A549 (cell line): ENCODE data around the gene AKR7A2. TPM values are rescaled to one million over a fixed set of nuclear protein-coding genes. Genes with fewer than 3 reads are reported as not detected.

ENCODE experiments used
- ATAC-seq, 2 experiments: fragments of 200-7000 bp in 1 of 2; fragments of >200 bp in 1 of 2; cut with Nextera tagmentation in 1 of 2; cut with Tn5 transposase in 1 of 2; 3 replicates each; pipeline versions ENCODE4 v1.8.0 to v1.9.1; 2018 to 2020; ENCODE audit warnings: mild to moderate bottlenecking in 1 of 2, moderate library complexity in 1 of 2
- CTCF ChIA-PET: fragments of 300-600 bp; sonication (Branson Sonifier 250); formaldehyde crosslinking; extraction: SDS; loops from one replicate; lab custom pipeline; 2021; ENCODE audit warnings: antibody characterized with exemption, inconsistent platforms; lab: Yijun Ruan, JAX
- POLR2A ChIA-PET: fragments of 350-600 bp; formaldehyde crosslinking; extraction: SDS; loops from one replicate; lab custom pipeline; 2021; ENCODE audit warnings: antibody characterized with exemption, inconsistent platforms; lab: Yijun Ruan, JAX
- DNase-seq, 2 experiments: peaks; one replicate each; pipeline versions ENCODE4 v3.0.0 to v3.0.0-alpha.2; 2011 to 2016; ENCODE audit warnings: low read depth in 1 of 2, low spot score in 1 of 2
- FAIRE-seq: peaks from 2 replicates; lab custom pipeline; 2011; peaks lifted over from hg19 to GRCh38; lab: Jason Lieb, UNC
- H3K27ac ChIP-seq, 2 experiments: fragments of >200 bp; sonication (Bioruptor Twin); formaldehyde crosslinking; 3 replicates each; pipeline ENCODE4 v1.5.1; 2016 to 2017
- H3K4me1 ChIP-seq: fragments of >200 bp; sonication (Bioruptor Twin); formaldehyde crosslinking; 3 replicates; pipeline ENCODE4 v1.6.1; 2016
- H3K4me2 ChIP-seq: fragments of >200 bp; sonication (Bioruptor Twin); formaldehyde crosslinking; 3 replicates; pipeline ENCODE4 v1.6.1; 2016
- H3K4me3 ChIP-seq: fragments of >200 bp; sonication (Bioruptor Twin); formaldehyde crosslinking; 3 replicates; pipeline ENCODE4 v1.5.1; 2016
- H3K9me3 ChIP-seq: fragments of >200 bp; sonication (Bioruptor Twin); formaldehyde crosslinking; 3 replicates; pipeline ENCODE4 v1.6.1; 2016
- ATOH8 ChIP-seq: fragments of 250-450 bp; sonication (Bioruptor Pico); IDR thresholded peaks from 2 replicates; pipeline ENCODE4 v1.5.0; 2020; ENCODE audit warnings: low read depth, mild to moderate bottlenecking, moderate library complexity
- BCL3 ChIP-seq: fragments of >200 bp; sonication (Bioruptor Twin); formaldehyde crosslinking; IDR thresholded peaks from 3 replicates; pipeline ENCODE4 v1.6.1; 2016
- CBX2 ChIP-seq: fragments of 200-600 bp; sonication (generic); IDR thresholded peaks from 2 replicates; pipeline ENCODE4 v1.6.1; 2016; ENCODE audit warnings: low read depth, mild to moderate bottlenecking, borderline replicate concordance
- CBX8 ChIP-seq: fragments of 200-600 bp; sonication (generic); IDR thresholded peaks from 2 replicates; pipeline ENCODE4 v1.6.1; 2016
- CEBPB ChIP-seq, 2 experiments: fragments of >200 bp in 1 of 2; sonication (Bioruptor Twin) in 1 of 2; formaldehyde crosslinking in 1 of 2; IDR thresholded peaks; 2 replicates each; pipeline ENCODE4 v1.6.1; 2012 to 2016
- CHD2 ChIP-seq: fragments of 150-350 bp; IDR thresholded peaks from 2 replicates; pipeline ENCODE4 v1.6.1; 2014; ENCODE audit warnings: low read length; ENCODE audit not compliant: partially characterized antibody
- CHD4 ChIP-seq: fragments of 200-600 bp; sonication (generic); IDR thresholded peaks from 2 replicates; pipeline ENCODE4 v1.6.1; 2016; ENCODE audit warnings: antibody characterized with exemption, mild to moderate bottlenecking, borderline replicate concordance
- E2F6 ChIP-seq: IDR thresholded peaks from 2 replicates; pipeline ENCODE4 v1.6.1; 2012; ENCODE audit warnings: low read depth, borderline replicate concordance
- FOSB ChIP-seq: fragments of 250-450 bp; sonication (Bioruptor Pico); IDR thresholded peaks from 2 replicates; pipeline ENCODE4 v1.5.0; 2020; ENCODE audit warnings: mild to moderate bottlenecking, moderate library complexity
- FOXS1 ChIP-seq: fragments of 250-450 bp; sonication (Bioruptor Pico); IDR thresholded peaks from 2 replicates; pipeline ENCODE4 v1.5.0; 2020; ENCODE audit warnings: mild to moderate bottlenecking, moderate library complexity
- HDAC2 ChIP-seq: fragments of 200-600 bp; sonication (generic); IDR thresholded peaks from 2 replicates; pipeline ENCODE4 v1.6.1; 2016
- HMGXB4 ChIP-seq: fragments of 250-450 bp; sonication (Bioruptor Pico); IDR thresholded peaks from 2 replicates; pipeline ENCODE4 v1.5.0; 2021; ENCODE audit warnings: mild to moderate bottlenecking, moderate library complexity, borderline replicate concordance
- HOXA7 ChIP-seq: fragments of 250-450 bp; sonication (Bioruptor Pico); IDR thresholded peaks from 2 replicates; pipeline ENCODE4 v1.5.0; 2020; ENCODE audit warnings: mild to moderate bottlenecking, moderate library complexity
- HOXB13 ChIP-seq: fragments of 250-450 bp; sonication (Bioruptor Pico); IDR thresholded peaks from 2 replicates; pipeline ENCODE4 v1.5.0; 2020; ENCODE audit warnings: low read depth, mild to moderate bottlenecking, moderate library complexity
- MYC ChIP-seq: IDR thresholded peaks from 2 replicates; pipeline ENCODE4 v1.6.1; 2012; ENCODE audit warnings: mild to moderate bottlenecking, inconsistent platforms, low read length, improper control_type of control experiment, borderline replicate concordance
- NFE2L2 ChIP-seq: fragments of 150-350 bp; conservative IDR thresholded peaks from 2 replicates; pipeline ENCODE4 v1.6.1; 2014; ENCODE audit warnings: low read length
- NPAS2 ChIP-seq: fragments of 250-450 bp; sonication (Bioruptor Pico); IDR thresholded peaks from 2 replicates; pipeline ENCODE4 v1.8.0; 2022; ENCODE audit warnings: mild to moderate bottlenecking, moderate library complexity, borderline replicate concordance
- NR3C1 ChIP-seq: fragments of >200 bp; sonication (Bioruptor Twin); formaldehyde crosslinking; IDR thresholded peaks from 3 replicates; pipeline ENCODE4 v1.6.1; 2017
- PBX3 ChIP-seq: IDR thresholded peaks from 2 replicates; pipeline ENCODE4 v1.6.1; 2012
- POLR2A ChIP-seq: IDR thresholded peaks from 2 replicates; pipeline ENCODE4 v1.6.1; 2012; ENCODE audit warnings: mild to moderate bottlenecking, low read length
- RCOR1 ChIP-seq: fragments of 150-350 bp; IDR thresholded peaks from 2 replicates; pipeline ENCODE4 v1.6.1; 2014; ENCODE audit warnings: antibody characterized with exemption, low read length, low read depth
- SMC3 ChIP-seq: fragments of >200 bp; sonication (Bioruptor Twin); formaldehyde crosslinking; IDR thresholded peaks from 3 replicates; pipeline ENCODE4 v1.6.1; 2018; ENCODE audit warnings: inconsistent platforms
- SREBF2 ChIP-seq: fragments of 450-650 bp; IDR thresholded peaks from 2 replicates; pipeline ENCODE4 v1.6.1; 2014; ENCODE audit warnings: mild to moderate bottlenecking, moderate library complexity
- TFCP2L1 ChIP-seq: fragments of 250-450 bp; sonication (Bioruptor Pico); IDR thresholded peaks from 2 replicates; pipeline ENCODE4 v1.5.0; 2021; ENCODE audit warnings: mild to moderate bottlenecking
- ZSCAN20 ChIP-seq: fragments of 250-450 bp; sonication (Bioruptor Pico); IDR thresholded peaks from 2 replicates; pipeline ENCODE4 v1.8.0; 2022; ENCODE audit warnings: mild to moderate bottlenecking, moderate library complexity
- whole genome bisulfite sequencing: methylation state at CpG from one replicate; pipeline ENCODE4 v1.1.6; 2017; ENCODE audit errors: missing lambda C conversion rate; 5-methylcytosine and 5-hydroxymethylcytosine counted together
- polyA plus RNA-seq, 4 experiments: library from polyadenylated mRNA; depleted of rRNA in 3 of 4; stranded (reverse); fragments of >200 nt; fragmentation: RNase III in 1 of 4; extraction: RNeasy Plus Mini Kit Qiagen cat#74134 plus additional on column Dnase treatment in 1 of 4; gene quantifications; 2 replicates in 3 of 4; 3 replicates in 1 of 4; pipeline ENCODE4 v1.2.3, GENCODE V29; 2011 to 2017

Gene AKR7A2
- polyA plus RNA-seq, 2 of the 4 experiments (the other 2 are of a cell fraction), result 22.2 to 31.4 TPM

- DNase-seq, result no peak
- CTCF ChIA-PET, result interaction anchor here (0.6 to 3.4 kb wide), 22 partner anchors 8 to 318 kb away, joined by 3 to 30 read pairs (median 6); no protein-coding TSS in a partner anchor
- FAIRE-seq, result no peak
- no peak for ATAC-seq
- H3K4me1 ChIP-seq, result no peaks in the 10 kb centered on the region
- no peaks in the 10 kb centered on the region for H3K9me3 ChIP-seq
- POLR2A ChIA-PET, result no interaction called here
- 85% methylated on average over 6 of the region's 20 CpGs for WGBS
- TF ChIP-seq MYC (no peak), HOXA7 (CRISPR knock-in tag) (no peak), CBX8 (no peak), CEBPB (IDR thresholded peaks at IDR 0.05) (no peak), NPAS2 (CRISPR knock-in tag) (no peak), TFCP2L1 (no peak), ZSCAN20 (CRISPR knock-in tag) (no peak), CHD2 (no peak), HOXB13 (CRISPR knock-in tag) (no peak), NR3C1 (no peak), SREBF2 (no peak), CHD4 (no peak), PBX3 (no peak)
- H3K4me3 ChIP-seq, result no peak overlapping the region
- H3K4me2 ChIP-seq, result no peak overlapping the region
- H3K27ac ChIP-seq, result no peak overlapping the region
Observed at GRCh38 chr1:19343617-19344350, 31.8 kb upstream of the AKR7A2 start.

GRCh38 chr1:19342894-19343616 is 31.1 kb upstream of the AKR7A2 start:
- Histone ChIP-seq H3K9me3 (no peaks in the 10 kb centered on the region), H3K4me1 (no peaks in the 10 kb centered on the region), H3K4me2 (no peak overlapping the region), H3K27ac (no peak overlapping the region), H3K4me3 (no peak overlapping the region)
- ATAC-seq (no peak), DNase-seq (no peak), FAIRE-seq (no peak)
- 90% methylated on average over 26 of the region's 33 CpGs for WGBS
- POLR2A ChIA-PET, result no interaction called here
- TF ChIP-seq FOXS1 (CRISPR knock-in tag), result no peak
- no peak for TF ChIP-seq HMGXB4 (CRISPR knock-in tag)
- TF ChIP-seq ATOH8 (CRISPR knock-in tag), result no peak
- no peak for TF ChIP-seq HDAC2
- TF ChIP-seq SREBF2, result no peak
- CTCF ChIA-PET, result interaction anchor here (1.1 to 3.4 kb wide), 15 partner anchors 8 to 319 kb away, joined by 3 to 30 read pairs (median 5); no protein-coding TSS in a partner anchor

- ATAC-seq (no peak), FAIRE-seq (no peak)
- TF ChIP-seq SMC3 (no peak), E2F6 (no peak), CHD4 (no peak), TFCP2L1 (no peak), CBX2 (no peak), RCOR1 (no peak), FOSB (CRISPR knock-in tag) (no peak), BCL3 (no peak), POLR2A (no peak), NFE2L2 (no peak), PBX3 (no peak), NPAS2 (CRISPR knock-in tag) (no peak)
Observed at GRCh38 chr1:19342062-19342750, 30.3 kb upstream of the AKR7A2 start.

More at GRCh38 chr1:19342062-19342750, 30.3 kb upstream of the AKR7A2 start:
- ChIA-PET POLR2A (no interaction called here), CTCF (interaction anchor here (0.5 to 2.4 kb wide), 16 partner anchors 11 to 1139 kb away, joined by 3 to 6 read pairs (median 4); partner anchors contain the start of genes AKR7A2 and SLC66A1)
- Histone ChIP-seq H3K9me3 (no peaks in the 10 kb centered on the region), H3K4me1 (no peaks in the 10 kb centered on the region), H3K4me3 (no peak overlapping the region), H3K27ac (no peak overlapping the region), H3K4me2 (no peak overlapping the region)
- DNase-seq, result no peak
- WGBS, result 91% methylated on average over 24 of the region's 27 CpGs
